GM21717 (cell line): ENCODE data around the gene PNMT.
"Not testable (repeated sequence)": the region's sequence is repeated elsewhere in the genome, so short reads cannot be mapped to it uniquely, and the experiment has no call there.

Source experiments
- ATAC-seq: cut with Tn5 transposase; IDR thresholded peaks from one replicate; pipeline ENCODE4 v1.9.1; 2021; ENCODE audit warnings: mild to moderate bottlenecking, moderate library complexity; ENCODE audit not compliant: unreplicated experiment

PNMT gene

DNA sequence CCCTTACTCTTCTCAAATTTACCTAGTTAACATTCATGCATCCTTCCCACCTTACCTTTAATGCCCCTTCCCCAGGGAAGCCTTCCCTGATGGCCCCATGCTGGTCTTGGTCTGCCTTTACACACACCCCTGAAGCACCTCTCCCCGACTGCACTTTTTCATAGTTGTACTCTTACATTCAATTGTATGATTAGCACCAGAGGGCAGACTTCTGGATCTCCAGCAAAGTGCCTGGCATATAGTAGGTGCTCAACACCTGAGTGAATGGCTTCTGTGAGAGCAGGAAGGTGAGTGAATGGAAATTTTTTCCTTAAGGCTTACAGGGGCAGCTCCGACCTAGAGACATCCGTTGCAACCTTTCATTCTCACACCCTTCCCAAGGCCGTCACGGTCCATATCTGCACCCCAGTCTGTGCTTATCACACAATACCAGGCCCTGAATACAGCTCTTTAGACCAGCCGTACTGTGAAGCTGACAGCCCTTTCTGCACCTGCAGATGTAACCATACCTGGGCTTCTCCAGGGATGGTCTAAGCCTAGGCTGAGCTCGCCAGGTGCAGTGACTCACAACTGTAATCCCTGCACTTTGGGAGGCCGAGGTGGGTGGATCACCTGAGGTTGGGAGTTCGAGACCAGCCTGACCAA, 15.2 kb downstream of the PNMT start:
- no peak for ATAC-seq

DNA sequence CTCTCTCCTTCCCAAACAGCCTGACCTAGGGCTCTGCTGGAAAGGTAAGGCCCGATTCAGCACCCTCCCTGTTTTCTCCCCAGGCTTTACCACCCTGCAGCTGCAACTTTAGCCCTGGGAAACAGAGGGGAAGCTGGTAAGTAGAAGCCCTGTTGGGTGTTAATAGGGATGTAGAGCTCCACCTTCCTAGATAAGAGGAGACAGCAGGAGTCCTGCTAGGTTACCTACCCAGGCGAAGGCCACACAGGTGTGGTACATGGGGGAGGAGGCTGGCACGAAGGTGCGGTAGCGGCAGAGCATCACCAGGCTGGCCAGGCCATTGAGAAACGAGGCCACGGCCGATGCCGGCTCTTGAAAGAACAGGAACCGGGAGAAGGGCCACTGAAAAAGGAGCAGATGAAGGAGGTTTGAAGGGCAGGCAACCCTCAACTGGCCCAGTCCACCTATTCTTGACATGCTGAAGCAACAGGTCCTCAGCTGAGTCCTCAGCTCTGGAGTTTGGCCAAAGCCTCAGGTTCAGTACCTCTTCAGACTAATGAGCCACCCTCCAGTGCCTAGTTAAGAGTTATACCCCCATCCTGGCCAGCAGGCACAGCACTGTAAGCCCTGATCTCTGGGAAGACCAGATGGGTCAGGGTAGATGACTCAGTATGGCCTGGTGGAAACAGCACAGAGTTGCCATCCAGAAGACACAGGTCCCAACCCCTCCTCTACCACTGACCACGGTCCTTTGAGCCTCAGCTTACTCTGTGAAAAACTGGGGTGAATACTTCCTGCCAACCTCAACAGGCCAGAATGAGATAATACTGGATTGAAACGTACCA, 16.3 kb downstream of the PNMT start:
- no peak for ATAC-seq

DNA sequence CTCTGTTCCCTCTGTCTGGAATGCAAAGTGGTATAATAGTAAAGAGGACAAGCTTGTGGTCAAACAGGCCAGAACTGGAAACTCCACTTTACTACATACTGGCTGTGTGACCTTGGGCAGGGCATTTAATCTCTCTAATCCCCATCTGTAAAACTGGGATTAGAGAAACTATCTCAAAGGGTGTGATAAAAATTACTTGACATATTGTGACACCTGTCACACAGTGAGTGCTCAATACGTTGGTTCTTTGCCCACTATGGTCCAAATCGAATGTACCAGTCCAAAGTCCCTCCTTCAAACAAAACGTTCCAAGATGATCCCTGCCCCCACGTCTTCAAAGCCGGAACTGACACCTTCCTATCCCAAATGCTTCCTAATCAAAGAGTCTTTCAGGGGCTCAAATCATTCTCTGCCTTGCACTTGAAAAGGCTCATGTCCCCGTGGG, 18.9 kb downstream of the PNMT start:
- no peak for ATAC-seq

DNA sequence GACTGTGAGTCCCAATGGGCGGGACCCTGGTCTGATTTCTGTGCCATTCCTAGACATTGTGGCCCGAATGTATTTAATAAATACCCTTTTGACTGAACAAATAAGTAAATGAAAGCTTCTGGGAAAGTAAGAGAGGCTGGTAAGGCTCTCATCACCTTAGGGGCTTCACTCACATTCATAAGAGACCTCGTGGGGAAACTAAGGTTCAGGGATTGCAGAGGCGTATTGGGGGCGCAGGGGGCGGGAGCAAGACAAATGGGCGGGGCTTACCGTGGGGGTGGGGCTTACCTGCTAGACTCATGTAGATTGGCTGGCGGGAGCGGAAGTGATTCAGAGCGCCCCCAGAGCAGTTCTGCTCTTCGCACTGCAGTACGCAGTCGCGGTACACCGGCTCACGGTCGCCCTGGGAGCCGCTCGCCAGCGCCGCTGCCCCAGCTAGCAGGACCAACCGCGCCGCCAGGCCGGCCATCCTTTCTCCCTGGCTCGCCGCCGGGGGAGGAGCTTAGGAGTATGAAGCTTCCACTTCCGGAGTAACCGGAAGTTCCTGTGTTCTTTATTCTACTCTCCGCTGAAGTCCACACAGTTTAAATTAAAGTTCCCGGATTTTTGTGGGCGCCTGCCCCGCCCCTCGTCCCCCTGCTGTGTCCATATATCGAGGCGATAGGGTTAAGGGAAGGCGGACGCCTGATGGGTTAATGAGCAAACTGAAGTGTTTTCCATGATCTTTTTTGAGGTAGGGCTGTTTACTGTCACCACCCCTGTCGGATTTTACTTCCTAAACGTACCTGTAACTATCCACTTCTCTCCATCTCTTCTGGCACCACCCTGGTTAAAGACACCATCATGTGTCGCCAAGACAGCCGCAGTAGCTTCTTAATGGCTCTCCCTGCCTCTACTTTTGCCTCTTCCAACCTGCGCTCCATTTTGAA, 19.6 kb downstream of the PNMT start, which contains the start of gene PGAP3:
Gene PGAP3, minus strand, starts transcription at position 512 of the 929 bp plus-strand sequence. Its CDS starts 43 bp downstream, at position 469.
- ATAC-seq = peak; percentile 80

DNA sequence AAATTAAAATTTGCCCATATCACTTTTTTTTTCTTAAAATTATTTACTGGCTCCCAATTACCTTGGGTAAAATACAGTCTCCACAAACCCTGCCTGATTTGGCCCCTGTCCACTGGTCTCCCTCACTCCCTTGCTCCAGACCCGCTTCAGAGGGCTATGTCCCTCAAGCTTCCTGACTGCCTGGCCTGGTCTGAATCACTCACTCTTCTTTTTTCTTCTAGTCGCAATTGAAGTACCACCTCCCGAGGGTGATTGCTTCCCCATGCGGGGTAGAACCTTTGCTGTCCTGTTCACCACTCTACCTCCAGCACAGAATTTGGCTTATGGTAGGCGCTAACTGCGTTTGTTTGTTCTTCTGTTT, 20.2 kb downstream of the PNMT start:
- ATAC-seq = no peak

DNA sequence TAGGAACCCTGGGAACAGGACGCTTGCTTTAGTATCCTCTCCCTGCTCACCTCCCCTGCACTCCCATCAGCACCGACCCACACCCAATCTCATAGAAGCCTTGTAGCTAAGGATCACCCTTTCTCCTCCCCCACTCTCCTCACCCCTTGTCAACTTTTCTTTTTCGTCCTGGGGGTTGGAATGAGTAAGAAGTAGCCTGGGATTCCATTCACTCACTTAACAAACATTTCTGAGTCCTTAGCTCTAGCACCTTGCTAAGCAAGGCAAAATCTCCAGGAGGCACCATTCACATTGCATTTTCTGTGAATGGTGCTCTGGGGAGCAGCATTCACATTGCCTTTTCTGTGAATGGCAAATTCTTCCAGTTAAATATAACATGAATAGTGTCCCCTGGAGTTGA, 20.7 kb downstream of the PNMT start:
- ATAC-seq = no peak

DNA sequence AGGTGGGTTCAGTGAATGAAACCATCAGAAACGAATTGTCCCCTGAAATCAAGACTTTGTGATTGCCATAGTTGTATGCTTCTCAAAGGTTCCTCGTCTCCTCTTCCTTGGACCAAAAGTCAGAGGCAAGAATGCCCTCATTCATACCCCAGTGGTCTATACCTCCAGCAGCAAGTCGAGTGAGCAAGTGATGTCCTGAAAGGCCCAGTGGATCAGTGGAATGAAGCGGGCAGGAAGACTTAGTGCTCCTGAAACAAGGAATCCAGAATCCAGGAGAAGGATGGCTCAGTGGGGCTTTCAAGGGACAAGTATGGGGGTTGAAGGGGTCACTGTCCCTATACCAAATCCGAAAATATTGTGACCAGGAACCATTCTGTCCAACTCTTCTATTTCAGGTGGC, 26.3 kb downstream of the PNMT start:
- ATAC-seq = no peak

DNA sequence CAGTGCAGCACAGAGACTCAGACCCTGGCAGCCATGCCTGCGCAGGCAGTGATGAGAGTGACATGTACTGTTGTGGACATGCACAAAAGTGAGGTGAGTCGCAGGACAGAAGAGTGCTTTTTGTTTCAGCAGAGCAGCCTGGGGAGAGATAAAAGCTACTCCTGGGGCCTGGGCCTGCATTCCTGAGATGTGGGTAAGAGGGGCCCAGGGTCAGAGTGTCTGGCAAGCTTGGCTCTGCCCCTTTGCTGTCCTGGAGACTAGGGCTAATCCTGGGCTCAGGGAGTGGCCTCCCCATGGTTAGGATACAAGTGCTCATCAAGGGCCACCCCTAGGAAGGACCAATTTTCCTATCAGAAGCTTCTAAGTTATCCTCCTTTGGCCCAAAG, 26.8 kb downstream of the PNMT start:
- no peak for ATAC-seq

DNA sequence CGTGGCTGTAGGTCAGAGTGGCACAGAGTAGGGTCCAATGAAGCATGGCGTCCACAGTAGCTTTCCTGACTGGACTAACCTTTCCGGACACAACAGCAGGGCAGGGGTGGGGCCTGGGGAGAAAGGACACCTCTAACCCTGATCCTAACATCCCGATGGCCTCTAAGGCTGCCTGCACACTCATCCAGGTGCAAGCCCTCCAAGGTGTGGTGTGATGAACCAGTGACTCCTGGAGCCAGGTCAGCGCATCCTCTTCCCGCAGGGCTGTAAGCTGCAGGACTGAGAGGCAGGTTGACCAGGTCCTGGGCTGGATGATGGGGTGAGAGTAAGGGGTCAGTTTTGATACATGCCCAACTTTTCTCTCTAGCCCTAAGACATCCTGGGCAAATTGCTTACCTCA, 28.5 kb downstream of the PNMT start:
- no peak for ATAC-seq

DNA sequence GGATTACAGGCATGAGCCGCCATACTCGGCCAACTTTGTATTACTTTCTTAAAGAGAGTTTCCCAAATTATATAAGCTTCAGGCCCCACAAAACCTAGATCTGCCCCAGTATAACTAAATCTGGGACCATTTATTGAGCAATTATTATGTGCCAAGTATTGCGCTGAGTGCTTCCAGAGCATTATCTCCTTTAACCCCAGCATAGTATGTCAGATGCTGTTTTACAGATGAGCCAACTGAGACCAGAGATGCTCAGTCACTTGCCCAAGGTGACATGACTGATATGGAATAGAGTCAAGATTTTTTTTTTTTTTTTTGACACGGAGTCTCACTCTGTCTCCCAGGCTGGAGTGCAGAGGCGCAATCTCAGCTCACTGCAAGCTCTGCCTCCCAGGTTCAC, 29.7 kb downstream of the PNMT start:
- no peak for ATAC-seq

DNA sequence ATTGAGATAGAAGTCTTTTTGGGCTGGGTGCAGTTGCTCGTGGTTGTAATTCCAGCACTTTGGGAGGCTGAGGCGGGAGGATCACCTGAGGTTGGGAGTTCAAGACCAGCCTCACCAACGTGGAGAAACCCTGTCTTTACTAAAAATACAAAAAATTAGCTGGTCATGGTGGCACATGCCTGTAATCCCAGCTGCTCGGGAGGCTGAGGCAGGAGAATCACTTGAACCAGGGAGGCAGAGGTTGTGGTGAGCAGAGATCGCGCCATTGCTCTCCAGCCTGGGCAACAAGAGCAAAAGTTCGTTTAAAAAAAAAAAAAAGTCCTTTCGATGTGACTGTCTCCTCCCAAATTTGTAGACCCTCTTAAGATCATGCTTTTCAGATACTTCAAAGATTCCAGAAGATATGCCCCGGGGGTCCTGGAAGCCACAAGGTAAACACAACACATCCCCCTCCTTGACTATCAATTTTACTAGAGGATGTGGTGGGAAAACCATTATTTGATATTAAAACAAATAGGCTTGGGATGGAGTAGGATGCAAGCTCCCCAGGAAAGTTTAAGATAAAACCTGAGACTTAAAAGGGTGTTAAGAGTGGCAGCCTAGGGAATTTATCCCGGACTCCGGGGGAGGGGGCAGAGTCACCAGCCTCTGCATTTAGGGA, 31.0 kb downstream of the PNMT start:
- ATAC-seq = not testable (repeated sequence)

DNA sequence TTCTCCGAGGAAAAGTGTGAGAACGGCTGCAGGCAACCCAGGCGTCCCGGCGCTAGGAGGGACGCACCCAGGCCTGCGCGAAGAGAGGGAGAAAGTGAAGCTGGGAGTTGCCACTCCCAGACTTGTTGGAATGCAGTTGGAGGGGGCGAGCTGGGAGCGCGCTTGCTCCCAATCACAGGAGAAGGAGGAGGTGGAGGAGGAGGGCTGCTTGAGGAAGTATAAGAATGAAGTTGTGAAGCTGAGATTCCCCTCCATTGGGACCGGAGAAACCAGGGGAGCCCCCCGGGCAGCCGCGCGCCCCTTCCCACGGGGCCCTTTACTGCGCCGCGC, 31.5 kb downstream of the PNMT start, which contains the start of gene ERBB2:
Gene ERBB2, plus strand, starts transcription at position 247 of the 330 bp plus-strand sequence. CDS start 175 bp downstream, outside the sequence.
- no peak for ATAC-seq

DNA sequence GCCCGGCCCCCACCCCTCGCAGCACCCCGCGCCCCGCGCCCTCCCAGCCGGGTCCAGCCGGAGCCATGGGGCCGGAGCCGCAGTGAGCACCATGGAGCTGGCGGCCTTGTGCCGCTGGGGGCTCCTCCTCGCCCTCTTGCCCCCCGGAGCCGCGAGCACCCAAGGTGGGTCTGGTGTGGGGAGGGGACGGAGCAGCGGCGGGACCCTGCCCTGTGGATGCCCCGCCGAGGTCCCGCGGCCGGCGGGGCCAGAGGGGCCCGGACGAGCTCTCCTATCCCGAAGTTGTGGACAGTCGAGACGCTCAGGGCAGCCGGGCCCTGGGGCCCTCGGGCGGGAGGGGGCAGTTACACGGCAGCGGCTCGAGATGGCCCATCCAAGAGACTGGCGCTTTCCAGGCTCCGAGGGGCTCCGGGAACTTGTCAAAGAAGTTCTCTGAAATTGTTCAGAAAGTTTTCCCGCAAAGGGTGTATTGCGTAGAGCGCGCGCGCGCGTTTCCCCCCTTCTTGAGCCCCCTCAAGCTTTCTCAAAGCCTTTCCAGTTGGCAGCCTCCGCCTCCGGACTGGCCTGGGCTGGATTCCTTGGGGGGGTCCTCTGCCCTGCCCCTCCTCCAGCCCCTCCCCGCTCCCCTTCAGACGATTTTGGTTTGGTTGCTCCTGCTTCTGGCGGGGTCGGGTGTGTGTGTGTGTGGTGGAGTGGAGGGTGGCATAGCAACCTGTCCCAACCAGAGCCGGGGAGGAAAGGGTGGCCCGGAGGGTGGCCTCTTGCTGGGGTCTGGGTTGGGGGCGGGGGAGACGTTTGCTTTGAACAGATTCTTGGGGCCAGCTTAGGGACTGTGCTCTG, 32.1 kb downstream of the PNMT start:
- ATAC-seq = no peak

DNA sequence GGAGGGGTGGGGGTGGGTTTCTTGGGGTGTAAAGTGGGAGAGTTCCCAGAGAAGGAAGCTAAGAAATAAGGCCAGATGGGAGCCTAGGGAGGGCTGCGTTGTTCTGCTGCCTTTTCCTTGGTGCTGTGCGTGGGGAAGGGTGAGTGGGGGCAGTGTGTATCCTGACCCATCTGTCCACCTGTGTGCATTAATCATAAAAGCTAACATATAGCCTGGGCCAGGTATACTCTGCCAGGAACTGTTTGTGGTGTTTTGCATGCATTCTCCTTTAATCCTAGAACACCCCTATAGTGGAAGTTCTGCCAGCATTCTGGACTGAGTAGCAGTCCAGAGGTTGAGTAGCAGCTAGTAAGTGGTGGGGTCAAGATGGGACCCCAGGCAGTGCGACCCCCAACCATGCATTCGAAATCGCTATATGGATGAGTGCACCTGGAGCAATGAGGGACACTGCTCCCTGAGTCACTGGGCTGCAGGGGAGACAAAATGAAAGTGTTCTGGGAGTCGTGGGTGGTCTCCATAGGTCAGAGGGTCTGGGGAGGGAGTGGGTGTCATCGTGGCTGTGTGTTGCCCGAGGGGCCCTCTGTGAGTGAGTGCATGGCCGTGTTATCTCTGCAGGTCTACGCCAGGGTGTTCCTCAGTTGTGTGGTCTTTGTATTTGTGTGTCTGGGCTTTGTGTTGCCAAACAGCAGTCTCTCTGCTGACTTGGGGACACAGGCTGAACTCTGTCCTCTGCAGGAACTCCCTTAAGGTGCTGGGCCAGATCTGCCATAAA, 32.9 kb downstream of the PNMT start:
- ATAC-seq = no peak

DNA sequence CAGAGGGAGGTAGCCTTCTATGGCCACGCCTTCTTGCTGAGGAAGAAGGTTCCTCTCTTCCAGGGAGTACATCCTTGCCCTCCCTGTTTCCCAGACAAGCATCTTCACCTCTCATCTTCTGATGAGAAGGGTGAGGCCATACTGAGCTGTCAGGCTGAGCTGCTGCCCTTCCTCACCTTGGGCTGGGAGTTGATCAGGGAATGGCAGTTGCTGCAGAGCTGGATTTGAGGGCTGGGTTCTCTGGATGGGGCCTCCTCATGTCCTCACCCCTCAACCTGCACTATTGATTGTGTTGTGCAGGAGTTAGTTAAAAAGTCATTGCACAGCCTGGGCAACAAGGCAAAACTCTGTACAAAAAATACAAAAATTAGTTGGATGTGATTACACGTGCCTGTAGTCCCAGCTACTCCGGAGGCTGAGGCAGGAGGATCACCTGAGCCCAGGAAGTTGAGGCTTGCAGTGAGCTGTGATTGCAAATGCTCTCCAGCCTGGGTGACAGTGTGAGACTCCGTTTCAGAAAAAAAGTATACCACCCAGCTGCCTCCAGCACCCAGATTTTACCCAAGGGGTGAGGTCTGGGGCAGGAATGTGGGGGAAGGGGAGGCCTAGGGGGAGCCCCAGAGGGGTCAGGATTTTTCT, 33.6 kb downstream of the PNMT start:
- no peak for ATAC-seq

DNA sequence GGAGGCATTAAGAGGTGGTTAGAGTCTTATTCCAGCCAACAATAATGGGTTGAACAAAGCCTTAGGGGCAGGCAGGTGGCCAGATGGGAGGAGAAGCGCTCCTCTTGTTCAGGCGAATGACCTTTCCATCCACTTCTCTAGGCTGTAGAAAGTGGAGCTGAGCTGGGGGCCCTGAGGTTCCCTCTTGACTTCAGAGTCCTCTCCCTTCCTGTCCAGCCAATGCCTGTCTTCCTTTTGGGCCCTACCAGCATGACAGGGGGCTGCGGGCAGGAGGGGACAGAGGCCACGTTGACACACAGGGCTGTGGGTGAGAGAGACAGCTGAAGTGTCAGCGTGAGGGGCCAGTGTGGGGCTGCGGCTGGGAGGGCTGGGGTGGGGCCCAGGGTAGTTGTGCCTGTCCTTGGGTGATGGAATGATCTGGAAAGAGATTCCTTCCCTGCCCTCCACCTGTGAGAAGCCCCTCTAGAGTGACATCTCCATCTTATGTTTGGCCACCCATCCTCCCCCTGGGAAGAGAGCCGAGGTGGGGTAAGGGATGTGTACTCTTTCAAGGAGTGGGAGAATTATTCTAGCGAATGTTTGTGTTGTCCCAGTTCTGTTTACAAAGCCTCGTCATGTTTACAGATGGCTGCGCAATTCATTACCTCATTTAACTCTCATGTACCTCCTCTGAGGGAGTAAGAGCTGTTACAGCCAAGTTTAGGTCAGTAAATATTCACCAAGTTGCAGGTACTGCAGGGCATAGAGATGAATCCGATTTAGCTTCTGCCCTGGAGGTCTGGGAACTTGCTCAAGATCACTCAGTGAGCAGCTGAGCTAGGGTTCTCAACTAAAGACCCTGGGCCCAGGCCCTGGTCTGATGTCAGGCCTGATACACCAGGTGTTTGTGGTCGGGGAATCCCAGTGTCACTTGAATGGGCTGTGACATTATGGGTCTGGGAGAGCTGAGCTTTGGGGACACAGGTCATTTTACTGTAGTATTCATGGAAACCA, 34.9 kb downstream of the PNMT start:
- no peak for ATAC-seq

DNA sequence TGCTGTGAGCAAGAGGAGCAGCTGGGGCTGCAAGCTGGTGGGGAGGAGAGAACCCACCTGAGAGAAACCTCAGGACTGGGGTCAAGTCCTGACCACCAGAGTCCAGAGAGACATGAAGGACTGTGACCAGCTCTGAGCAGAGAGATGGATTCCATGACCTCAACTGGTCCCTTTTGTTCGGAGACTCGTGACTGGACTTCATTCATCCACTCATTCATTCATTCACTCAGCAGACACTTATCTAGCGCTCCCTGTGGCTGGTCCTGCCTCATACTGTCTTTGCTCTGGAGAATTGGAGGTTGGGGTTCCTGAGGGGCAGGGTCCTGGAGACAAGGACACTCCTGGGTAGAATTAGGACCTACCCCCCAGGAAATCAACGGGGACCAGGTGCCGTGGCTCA, 35.7 kb downstream of the PNMT start:
- no peak for ATAC-seq
